Endothelial cell of umbilical vein (primary cell): ENCODE measurements around the gene DCAF17. TPM values are rescaled to one million over a fixed set of nuclear protein-coding genes. Genes with fewer than 3 reads are reported as not detected.

Experiments used
- BruUV-seq: library from RNA; stranded (reverse); fragments of 400-500 nt; replicated peaks from 2 replicates; lab custom pipeline; 2021; lab: Mats Ljungman, UMichigan
- CTCF ChIA-PET: fragments of 300-600, 350-600 bp; sonication (Branson Sonifier 250); formaldehyde crosslinking; loops from one replicate; lab custom pipeline; 2021; ENCODE audit warnings: antibody characterized with exemption, inconsistent platforms; lab: Charles Lee
- POLR2A ChIA-PET: fragments of 300-600, 350-600 bp; sonication (Branson Sonifier 250); formaldehyde crosslinking; loops from one replicate; lab custom pipeline; 2021; ENCODE audit warnings: antibody characterized with exemption, inconsistent platforms; lab: Charles Lee
- DNase-seq: peaks from one replicate; pipeline ENCODE4 v3.0.0-alpha.2; 2011; ENCODE audit warnings: low read depth, low spot score
- FAIRE-seq: peaks from 2 replicates; lab custom pipeline; 2011; peaks lifted over from hg19 to GRCh38; lab: Jason Lieb, UNC
- H2AFZ ChIP-seq: 2 replicates; pipeline ENCODE4 v1.6.0; 2012; ENCODE audit warnings: low read depth, low read length, control low read depth, inconsistent platforms
- H3K27ac ChIP-seq: 2 replicates; pipeline ENCODE4 v1.5.1; 2011; ENCODE audit warnings: low read depth, mild to moderate bottlenecking, control low read depth, low read length, moderate library complexity; ENCODE audit not compliant: insufficient read depth
- H3K27me3 ChIP-seq, 2 experiments: 2 replicates each; pipeline versions ENCODE4 v1.6.0 to v1.6.1; 2011; ENCODE audit warnings: low read length in 2 of 2, mixed read lengths in 1 of 2; ENCODE audit not compliant: control insufficient read depth in 2 of 2, insufficient read depth in 2 of 2
- H3K36me3 ChIP-seq, 2 experiments: 2 replicates in 1 of 2; 3 replicates in 1 of 2; pipeline ENCODE4 v1.5.1; 2011; ENCODE audit warnings: low read length in 2 of 2, mild to moderate bottlenecking in 1 of 2, moderate library complexity in 1 of 2; ENCODE audit not compliant: control insufficient read depth in 2 of 2, insufficient read depth in 2 of 2; ENCODE audit errors: extremely low read depth in 1 of 2
- H3K4me1 ChIP-seq: 3 replicates; pipeline ENCODE4 v1.5.1; 2011; ENCODE audit warnings: mild to moderate bottlenecking, low read length; ENCODE audit not compliant: control insufficient read depth, insufficient read depth; ENCODE audit errors: extremely low read depth
- H3K4me2 ChIP-seq: 2 replicates; pipeline ENCODE4 v1.6.1; 2011; ENCODE audit warnings: low read length, control low read depth, mixed read lengths; ENCODE audit not compliant: insufficient read depth
- H3K4me3 ChIP-seq, 3 experiments: fragments of 200-600 bp in 1 of 3; sonication (generic), shearing (Covaris generic) in 1 of 3; replicated peaks in 1 of 3; 2 replicates each; pipeline ENCODE4 v1.5.1; 2011 to 2016; ENCODE audit warnings: control low read depth in 3 of 3, low read length in 3 of 3, mild to moderate bottlenecking in 2 of 3, inconsistent platforms in 1 of 3, low read depth in 1 of 3, moderate library complexity in 1 of 3; ENCODE audit not compliant: insufficient read depth in 1 of 3
- H3K79me2 ChIP-seq: 2 replicates; pipeline ENCODE4 v1.6.0; 2012; ENCODE audit warnings: low read length, inconsistent platforms; ENCODE audit not compliant: control insufficient read depth, insufficient read depth
- H3K9ac ChIP-seq: replicated peaks from 2 replicates; pipeline ENCODE3; 2011; ENCODE audit warnings: low read length, control low read depth; ENCODE audit not compliant: insufficient read depth; ENCODE audit errors: extremely low read depth
- H3K9me1 ChIP-seq: replicated peaks from 3 replicates; pipeline ENCODE4 v1.6.0; 2011; ENCODE audit warnings: mild to moderate bottlenecking, low read length; ENCODE audit not compliant: control insufficient read depth, insufficient read depth; ENCODE audit errors: extremely low read depth
- H3K9me3 ChIP-seq: replicated peaks from 2 replicates; pipeline ENCODE4 v1.5.1; 2012; ENCODE audit warnings: low read length, inconsistent platforms; ENCODE audit not compliant: control insufficient read depth, insufficient read depth
- H4K20me1 ChIP-seq: replicated peaks from 2 replicates; pipeline ENCODE3; 2011; ENCODE audit warnings: mild to moderate bottlenecking, low read length; ENCODE audit not compliant: control insufficient read depth, insufficient read depth; ENCODE audit errors: extremely low read depth
- CTCF ChIP-seq, 2 donors: IDR thresholded peaks; 1 replicate in 1 of 2; 2 replicates in 1 of 2; pipeline ENCODE4 v1.5.1; 2011; ENCODE audit warnings: low read length in 2 of 2, mild to moderate bottlenecking in 2 of 2, moderate library complexity in 2 of 2, control low read depth in 1 of 2, inconsistent platforms in 1 of 2, low read depth in 1 of 2; ENCODE audit not compliant: insufficient read depth in 1 of 2; ENCODE audit errors: extremely low read depth in 1 of 2
- EZH2 ChIP-seq: IDR thresholded peaks from 2 replicates; pipeline ENCODE4 v1.6.1; 2012; ENCODE audit warnings: borderline replicate concordance, low read depth, mild to moderate bottlenecking, moderate library complexity, low read length, inconsistent platforms; ENCODE audit not compliant: severe bottlenecking
- FOS ChIP-seq: IDR thresholded peaks from 2 replicates; pipeline ENCODE4 v1.6.1; 2011; ENCODE audit warnings: mild to moderate bottlenecking, low read length, moderate library complexity, borderline replicate concordance; ENCODE audit not compliant: insufficient read depth
- GATA2 ChIP-seq: IDR thresholded peaks from 2 replicates; pipeline ENCODE4 v1.7.0; 2011; ENCODE audit warnings: low read depth, mild to moderate bottlenecking, moderate library complexity, mixed read lengths, low read length; ENCODE audit not compliant: insufficient read length, insufficient read depth
- JUN ChIP-seq: IDR thresholded peaks from 2 replicates; pipeline ENCODE4 v1.6.1; 2011; ENCODE audit warnings: borderline replicate concordance, low read depth; ENCODE audit not compliant: insufficient read length, insufficient read depth
- MYC ChIP-seq: IDR thresholded peaks from one replicate; pipeline ENCODE4 v1.6.1; 2011; ENCODE audit warnings: mild to moderate bottlenecking, low read depth, low read length
- POLR2A ChIP-seq: IDR thresholded peaks from 2 replicates; pipeline ENCODE4 v1.6.1; 2012; ENCODE audit warnings: low read depth, mild to moderate bottlenecking, control low read depth, low read length
- POLR2AphosphoS5 ChIP-seq: IDR thresholded peaks from 2 replicates; pipeline ENCODE4 v1.6.1; 2012; ENCODE audit warnings: low read depth, mild to moderate bottlenecking, control low read depth, low read length, moderate library complexity; ENCODE audit not compliant: insufficient read depth
- dilution Hi-C: fragments of 300-500 bp; cut with MboI; formaldehyde crosslinking; loops from one replicate; pipeline ENCODE4 v1.15.0; 2019; ENCODE audit warnings: low sequenced_read_pairs; ENCODE audit not compliant: extremely low pct_ligation_motif_present
- intact Hi-C: fragments of 100-400 bp; cut with micrococcal nuclease; formaldehyde crosslinking; loops from one replicate; pipeline ENCODE4 v1.10.0; 2022
- polyA plus RNA-seq, 4 experiments: library from polyadenylated mRNA; depleted of rRNA in 3 of 4; stranded (reverse) in 3 of 4; unstranded in 1 of 4; fragments of >200 nt; gene quantifications; 2 replicates each; pipeline versions ENCODE4 v1.2.1 to v1.2.3, GENCODE V29; 2011 to 2012; ENCODE audit warnings: missing spikeins in 1 of 4
- total RNA-seq: library from RNA; stranded (reverse); gene quantifications from 2 replicates; pipeline ENCODE4 v1.2.3, GENCODE V29; 2021
- TF ChIP-seq, protein P1 (sequence below): IDR thresholded peaks from 2 replicates; pipeline ENCODE4 v1.6.1; 2011; ENCODE audit not compliant: insufficient read depth, insufficient read length

The DCAF17 gene
- total and polyA plus RNA-seq, 2 donors (not counting 3 experiments of a cell fraction or from before 2014, with no cell fraction given): 4.6 to 14.9 TPM

GRCh38 chr2:171389780-171390179 lies 44.2 kb upstream of the DCAF17 start:
- Histone ChIP-seq H3K9me1 (no peaks in the 10 kb centered on the region), H3K27me3 (no peaks in the 10 kb centered on the region), H3K4me2 (no peak overlapping the region), H3K9ac (no peak overlapping the region), H3K9me3 (no peaks in the 10 kb centered on the region), H2AFZ (no peak overlapping the region), H3K79me2 (no peaks in the 10 kb centered on the region), H4K20me1 (no peaks in the 10 kb centered on the region), H3K27ac (no peak overlapping the region), H3K4me1 (peaks cover 15% of the 10 kb centered on the region), H3K36me3 (no peaks in the 10 kb centered on the region), H3K4me3 (no peak overlapping the region)
- ChIA-PET CTCF (interaction anchor here (0.8 to 1.8 kb wide), 2 partner anchors 26 to 216 kb away, joined by 3 to 4 read pairs; no protein-coding TSS in a partner anchor), POLR2A (no interaction called here)
- no TSS peak for BruUV-seq
- no peak for DNase-seq
- intact Hi-C loops: no loop called here
- TF ChIP-seq POLR2A (no peak), GATA2 (no peak), EZH2 (no peak), JUN (no peak), FOS (no peak), POLR2AphosphoS5 (no peak), CTCF (IDR thresholded peaks at IDR 0.05; ENCODE audit: extremely low read depth in 1 of 2, insufficient read depth in 1 of 2, low read depth in 1 of 2, low read length in 2 of 2) (no peak), MYC (no peak)
- TF ChIP-seq, protein P1, sequence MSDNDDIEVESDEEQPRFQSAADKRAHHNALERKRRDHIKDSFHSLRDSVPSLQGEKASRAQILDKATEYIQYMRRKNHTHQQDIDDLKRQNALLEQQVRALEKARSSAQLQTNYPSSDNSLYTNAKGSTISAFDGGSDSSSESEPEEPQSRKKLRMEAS: no peak
- no peak for FAIRE-seq
- dilution Hi-C loops: no loop called here
